RWPE1 (cell line): ENCODE data around the gene IL1R2.
A peak's percentile ranks its signal among the peaks of the same experiment; 100 is the strongest.

Experiments used
- CTCF ChIA-PET: fragments of 350-600 bp; sonication (Branson Sonifier 250); formaldehyde crosslinking; extraction: SDS; loops from one replicate; lab custom pipeline; 2021; lab: Yijun Ruan, JAX
- POLR2A ChIA-PET: fragments of 400-600 bp; formaldehyde crosslinking; extraction: SDS; loops from one replicate; lab custom pipeline; 2020; ENCODE audit warnings: antibody characterized with exemption; ENCODE audit not compliant: low non-redundant PET; lab: Yijun Ruan, JAX
- DNase-seq: peaks from one replicate; pipeline ENCODE4 v3.0.0; 2012; ENCODE audit warnings: low spot score
- H3K27ac ChIP-seq: fragments of 450-650 bp; 2 replicates; pipeline ENCODE4 v1.5.1; 2017
- CTCF ChIP-seq: fragments of 450-650 bp; conservative IDR thresholded peaks from 2 replicates; pipeline ENCODE4 v1.5.1; 2017; ENCODE audit warnings: low read depth, mild to moderate bottlenecking

Gene IL1R2

GRCh38 chr2:102005449-102005848 is 13.7 kb downstream of the IL1R2 start:
- ChIA-PET POLR2A (no interaction called here), CTCF (interaction anchor here (1.6 to 1.9 kb wide), 2 partner anchors 15 to 235 kb away, joined by 9 to 11 read pairs; no protein-coding TSS in a partner anchor)
- no peak for DNase-seq
- no peak for TF ChIP-seq CTCF
- H3K27ac ChIP-seq: no peak overlapping the region

DNA sequence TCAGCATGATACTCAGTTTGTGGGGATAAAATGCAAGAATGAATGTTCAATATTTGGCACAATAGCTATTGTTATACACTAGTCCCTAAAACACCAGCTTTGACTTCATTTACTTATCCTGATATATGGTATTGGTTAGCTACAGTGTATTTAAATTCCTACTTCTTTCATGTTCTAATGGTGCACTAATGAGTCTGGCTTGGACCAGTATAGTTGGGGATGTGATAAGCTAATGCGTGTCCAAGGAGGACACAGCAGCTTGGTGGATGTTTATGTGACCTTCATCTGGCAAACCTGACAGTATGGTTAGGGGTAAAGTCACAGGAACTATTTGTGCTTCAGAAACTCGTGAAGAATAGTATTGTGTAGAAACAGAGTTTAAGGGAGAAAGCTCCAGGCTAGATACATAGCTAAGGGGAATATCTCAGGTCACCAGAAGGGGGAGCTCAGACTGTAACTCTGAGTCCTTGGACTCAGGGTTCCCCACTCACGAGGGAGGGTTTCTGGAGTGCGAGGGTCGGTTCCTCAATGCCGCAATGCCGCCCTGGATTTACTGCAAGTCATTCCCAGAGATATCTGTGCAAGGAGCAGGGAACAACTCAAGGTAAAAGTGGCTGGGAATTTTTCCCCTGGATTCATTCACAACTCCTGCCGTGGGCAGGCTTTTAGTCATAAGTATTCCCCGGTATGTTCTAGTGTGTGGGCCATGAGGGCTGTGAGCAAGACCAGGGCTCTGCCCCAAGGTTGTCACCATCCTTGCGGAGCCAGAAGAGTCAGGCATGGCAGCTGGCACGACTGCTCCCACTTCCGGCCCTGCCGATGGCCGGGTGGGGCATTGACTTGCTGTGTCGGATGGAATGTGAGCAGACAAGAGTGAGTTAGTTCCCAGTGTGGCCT is 14.5 kb downstream of the IL1R2 start:
- CTCF ChIA-PET: interaction anchor here (0.5 to 1.9 kb wide), 6 partner anchors 14 to 350 kb away, joined by 3 to 11 read pairs (median 4); no protein-coding TSS in a partner anchor
- peak; percentile 36 for DNase-seq
- POLR2A ChIA-PET: no interaction called here
- H3K27ac ChIP-seq: no peak overlapping the region
- peak; percentile 34 for TF ChIP-seq CTCF

DNA sequence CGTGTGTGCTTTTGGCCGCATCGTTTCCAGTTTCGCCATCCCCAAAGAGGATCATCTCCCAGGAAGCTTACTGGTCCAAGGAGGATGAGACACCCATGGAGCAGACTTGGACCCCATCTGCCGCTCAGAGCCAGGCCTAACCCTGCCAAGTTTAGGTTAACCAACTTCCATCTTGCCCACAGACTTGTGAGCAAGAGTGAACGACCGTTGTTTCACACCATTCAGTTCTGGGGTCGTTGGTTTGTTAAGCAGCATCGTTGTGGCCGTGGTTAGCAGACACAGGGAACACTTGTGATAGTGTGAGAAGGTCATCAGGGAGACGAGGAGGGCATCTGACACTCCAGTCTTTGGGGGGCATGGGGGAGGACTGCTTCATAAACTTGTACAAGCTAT is 15.1 kb downstream of the IL1R2 start:
- CTCF ChIA-PET: interaction anchor here (0.5 to 2.6 kb wide), 6 partner anchors 13 to 349 kb away, joined by 3 to 11 read pairs (median 6); no protein-coding TSS in a partner anchor
- no peak for TF ChIP-seq CTCF
- DNase-seq: no peak
- H3K27ac ChIP-seq: no peak overlapping the region
- POLR2A ChIA-PET: no interaction called here

DNA sequence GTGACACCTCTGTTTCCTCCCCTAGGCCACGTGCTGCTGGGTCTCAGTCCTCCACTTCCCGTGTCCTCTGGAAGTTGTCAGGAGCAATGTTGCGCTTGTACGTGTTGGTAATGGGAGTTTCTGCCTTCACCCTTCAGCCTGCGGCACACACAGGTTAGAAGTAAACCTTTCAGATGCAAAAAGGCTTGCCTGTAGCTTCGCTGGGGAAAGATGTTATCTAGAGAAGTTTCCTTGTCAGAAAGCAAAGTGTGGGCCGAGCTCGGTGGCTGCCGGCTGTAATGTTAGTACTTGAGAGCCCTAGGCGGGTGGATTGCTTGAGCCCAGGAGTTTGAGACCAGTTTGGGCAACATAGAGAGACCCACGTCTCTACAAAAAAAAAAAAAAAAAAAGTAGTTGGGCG is 16.7 kb downstream of the IL1R2 start:
- no peak for DNase-seq
- ChIA-PET CTCF (interaction anchor here (2.6 kb wide), 1 partner anchor 12 kb away, joined by 9 read pairs; no protein-coding TSS in a partner anchor), POLR2A (no interaction called here)
- TF ChIP-seq CTCF: no peak
- no peak overlapping the region for H3K27ac ChIP-seq

GRCh38 chr2:102009557-102009956 is 17.8 kb downstream of the IL1R2 start:
- POLR2A ChIA-PET: no interaction called here
- CTCF ChIA-PET: interaction anchor here (0.7 to 2.6 kb wide), 2 partner anchors 11 to 217 kb away, joined by 3 to 9 read pairs; no protein-coding TSS in a partner anchor
- TF ChIP-seq CTCF: no peak
- DNase-seq: no peak
- H3K27ac ChIP-seq: no peak overlapping the region

DNA sequence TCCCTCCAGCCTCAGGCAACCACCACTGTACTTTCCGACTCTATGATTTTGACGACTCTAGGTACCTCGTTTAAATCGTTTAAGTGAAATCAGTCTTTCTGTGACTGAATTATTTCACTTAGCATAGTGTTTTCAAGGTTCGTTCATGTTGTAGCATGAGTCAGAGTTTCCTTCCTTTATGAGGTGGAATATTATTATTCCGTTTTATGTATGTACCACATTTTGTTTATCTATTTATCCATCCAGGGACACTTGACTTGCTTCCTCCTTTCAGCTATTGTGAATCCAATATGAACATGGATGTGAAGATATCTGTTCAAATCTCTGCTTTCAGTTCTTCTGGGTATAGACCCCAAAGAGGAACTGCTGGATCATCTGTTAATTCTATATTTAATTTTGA is 19.1 kb downstream of the IL1R2 start:
- no peak for DNase-seq
- ChIA-PET CTCF (no interaction called here), POLR2A (no interaction called here)
- H3K27ac ChIP-seq: no peak overlapping the region
- no peak for TF ChIP-seq CTCF
